ENCODE measurements around the gene PYGM. TPM values are rescaled to one million over a fixed set of nuclear protein-coding genes. Genes with fewer than 3 reads are reported as not detected.

Gene PYGM
- total RNA-seq, 1 experiment from 2014 or later, result 3.6 TPM

DNA sequence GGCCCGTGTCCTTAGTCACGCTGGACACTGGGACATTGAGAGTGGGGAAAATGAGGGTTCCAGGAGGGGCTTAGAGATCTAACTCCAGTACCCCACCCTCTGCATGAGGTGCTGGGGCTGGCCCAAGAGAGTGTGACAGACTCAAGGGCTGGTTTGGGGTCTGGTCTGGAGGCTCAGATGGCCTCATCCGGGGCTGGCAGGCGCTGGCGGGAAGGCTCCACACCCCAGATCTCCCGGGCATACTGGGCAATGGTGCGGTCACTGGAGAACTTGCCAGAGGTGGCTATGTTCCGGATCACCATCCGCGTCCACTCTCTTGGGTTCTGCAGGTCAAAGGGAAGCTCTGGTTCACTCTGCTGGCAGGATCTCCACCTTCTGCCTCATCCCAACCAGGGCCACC lies 13.3 kb downstream of the PYGM start:
- Mint-ChIP-seq H3K4me3 (peak overlapping the region in 1 of 2 experiments; percentile 65; a peak in 3 of 5 replicates), H3K27me3 (ENCODE audit: low read depth) (peaks cover 32% of the 10 kb centered on the region), H3K9me3 (no peaks in the 10 kb centered on the region), H3K36me3 (ENCODE audit: insufficient read depth in 1 of 3, low read depth in 3 of 3) (peaks cover 0 to 6% (median 0%) of the 10 kb centered on the region in 3 experiments; a peak in 2 of 7 replicates), H3K4me1 (peaks cover 19 to 21% of the 10 kb centered on the region in 2 experiments), H3K27ac (0 out of 7 replicates have a peak overlapping the region, but pooled peaks of 1 of the 3 experiments have one; percentile 47)
- Histone ChIP-seq H2BK12ac (ENCODE audit: insufficient read length, low read depth, low read length) (no peak overlapping the region), H3K14ac (ENCODE audit: insufficient read depth, low read length) (no peak overlapping the region), H3K27ac (ENCODE audit: insufficient read length, low read depth, low read length) (no peak overlapping the region), H4K91ac (ENCODE audit: insufficient read length, low read depth, low read length) (no peak overlapping the region), H3K79me1 (ENCODE audit: insufficient read depth, low read depth, low read length, poor library complexity, severe bottlenecking) (no peaks in the 10 kb centered on the region), H3K4ac (ENCODE audit: low read depth, low read length) (no peak overlapping the region), H3K27me3 (ENCODE audit: insufficient read depth, low read length) (peaks cover 1% of the 10 kb centered on the region; the same call in 1 of the 2 replicates), H4K20me1 (ENCODE audit: control insufficient read depth, insufficient read depth, insufficient read length) (no peaks in the 10 kb centered on the region), H2BK15ac (ENCODE audit: low read depth, low read length) (no peak overlapping the region), H2AK5ac (ENCODE audit: insufficient read length, low read length) (no peak overlapping the region), H3K9me3 (ENCODE audit: control insufficient read depth, low read depth, low read length) (no peaks in the 10 kb centered on the region), H3K9ac (ENCODE audit: extremely low read depth, insufficient read length, low read length) (no peak overlapping the region), H2BK5ac (ENCODE audit: insufficient read length, low read length) (no peak overlapping the region), H3T11ph (ENCODE audit: low read length) (no peak overlapping the region), H3K23ac (ENCODE audit: insufficient read length, low read depth, low read length) (no peak overlapping the region), H3K4me2 (ENCODE audit: insufficient read depth, insufficient read length, low read length) (no peak overlapping the region), H3K23me2 (ENCODE audit: insufficient read length, low read depth, low read length, poor library complexity, severe bottlenecking) (peaks cover 40% of the 10 kb centered on the region), H4K5ac (ENCODE audit: insufficient read length, low read depth, low read length) (no peak overlapping the region), H2BK120ac (ENCODE audit: low read depth, low read length, poor library complexity, severe bottlenecking) (no peak overlapping the region), H3K4me1 (ENCODE audit: insufficient read depth, low read length) (no peaks in the 10 kb centered on the region), H3K18ac (ENCODE audit: insufficient read length, low read depth, low read length) (no peak overlapping the region), H2BK20ac (ENCODE audit: low read depth, low read length, poor library complexity, severe bottlenecking) (no peak overlapping the region), H3K56ac (ENCODE audit: insufficient read length, low read depth, low read length) (no peak overlapping the region), H3K79me2 (ENCODE audit: insufficient read depth, low read length) (no peaks in the 10 kb centered on the region), H4K8ac (replicated peaks; ENCODE audit: insufficient read length, low read depth, low read length) (no peak overlapping the region), H2AFZ (ENCODE audit: low read length) (no peak overlapping the region)
- TF ChIP-seq, protein P1, sequence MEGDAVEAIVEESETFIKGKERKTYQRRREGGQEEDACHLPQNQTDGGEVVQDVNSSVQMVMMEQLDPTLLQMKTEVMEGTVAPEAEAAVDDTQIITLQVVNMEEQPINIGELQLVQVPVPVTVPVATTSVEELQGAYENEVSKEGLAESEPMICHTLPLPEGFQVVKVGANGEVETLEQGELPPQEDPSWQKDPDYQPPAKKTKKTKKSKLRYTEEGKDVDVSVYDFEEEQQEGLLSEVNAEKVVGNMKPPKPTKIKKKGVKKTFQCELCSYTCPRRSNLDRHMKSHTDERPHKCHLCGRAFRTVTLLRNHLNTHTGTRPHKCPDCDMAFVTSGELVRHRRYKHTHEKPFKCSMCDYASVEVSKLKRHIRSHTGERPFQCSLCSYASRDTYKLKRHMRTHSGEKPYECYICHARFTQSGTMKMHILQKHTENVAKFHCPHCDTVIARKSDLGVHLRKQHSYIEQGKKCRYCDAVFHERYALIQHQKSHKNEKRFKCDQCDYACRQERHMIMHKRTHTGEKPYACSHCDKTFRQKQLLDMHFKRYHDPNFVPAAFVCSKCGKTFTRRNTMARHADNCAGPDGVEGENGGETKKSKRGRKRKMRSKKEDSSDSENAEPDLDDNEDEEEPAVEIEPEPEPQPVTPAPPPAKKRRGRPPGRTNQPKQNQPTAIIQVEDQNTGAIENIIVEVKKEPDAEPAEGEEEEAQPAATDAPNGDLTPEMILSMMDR (conservative IDR thresholded peaks at IDR 0.05), result no peak
- DNase-seq, result peak; percentile 37
- no CpG with 5 or more reads among the region's 10 CpGs for WGBS (ENCODE audit: extremely low coverage, insufficient read length, low lambda C conversion rate)

All from H9 (cell line).